AG09309 (cell line): ENCODE results near the gene TOMT.

Experiments
- DNase-seq: peaks from one replicate; pipeline ENCODE4 v3.0.0-alpha.2; 2010; ENCODE audit warnings: low read depth
- H3K4me3 ChIP-seq: 2 replicates; pipeline ENCODE4 v1.5.1; 2011; ENCODE audit warnings: mild to moderate bottlenecking, low read depth, low read length, moderate library complexity; ENCODE audit not compliant: control insufficient read depth
- CTCF ChIP-seq: IDR thresholded peaks from 2 replicates; pipeline ENCODE4 v1.5.1; 2011; ENCODE audit warnings: mild to moderate bottlenecking, low read depth, low read length, inconsistent platforms; ENCODE audit not compliant: insufficient read depth, control insufficient read depth; ENCODE audit errors: missing control alignments

The TOMT gene

GRCh38 chr11:72105888-72106287 is at the start of gene TOMT:
Gene TOMT, plus strand, starts transcription at chr11:72105924. Its CDS starts 28 bp downstream, at chr11:72105952.
- no peak within 1 kb of the TSS for H3K4me3 ChIP-seq
- TF ChIP-seq CTCF: no peak
- DNase-seq: no peak

GRCh38 chr11:72058416-72059034 is 47.2 kb upstream of the TOMT start:
- no peak for TF ChIP-seq CTCF
- DNase-seq: no peak
- H3K4me3 ChIP-seq: no peak overlapping the region

GRCh38 chr11:72061739-72062396 is 43.9 kb upstream of the TOMT start:
- no peak for TF ChIP-seq CTCF
- no peak for DNase-seq

GRCh38 chr11:72066855-72067254 is 38.9 kb upstream of the TOMT start:
- DNase-seq: no peak
- no peak for TF ChIP-seq CTCF
- H3K4me3 ChIP-seq: no peak overlapping the region

More at GRCh38 chr11:72061739-72062396, 43.9 kb upstream of the TOMT start:
- no peak overlapping the region for H3K4me3 ChIP-seq

- no peak for TF ChIP-seq CTCF
These were observed 38.5 kb upstream of the TOMT start for GRCh38 chr11:72067266-72067665.

GRCh38 chr11:72067676-72068075 is 38.0 kb upstream of the TOMT start:
- no peak for TF ChIP-seq CTCF
- DNase-seq: no peak
- H3K4me3 ChIP-seq: no peak overlapping the region

More at GRCh38 chr11:72067266-72067665, 38.5 kb upstream of the TOMT start:
- H3K4me3 ChIP-seq: no peak overlapping the region
- DNase-seq: no peak
